H9 (cell line): ENCODE data around the gene HPSE. TPM values are rescaled to one million over a fixed set of nuclear protein-coding genes. Genes with fewer than 3 reads are reported as not detected.

Source experiments
- DNase-seq: peaks from one replicate; pipeline ENCODE4 v3.0.0-alpha.2; 2017
- H2AFZ ChIP-seq: one replicate; pipeline ENCODE4 v1.6.1; 2013; ENCODE audit warnings: mild to moderate bottlenecking, low read length, control low read depth, moderate library complexity
- H2AK5ac ChIP-seq: 2 replicates; pipeline ENCODE4 v1.6.1; 2013; ENCODE audit warnings: low read length, control low read depth, mixed read lengths; ENCODE audit not compliant: insufficient read length
- H2BK120ac ChIP-seq: one replicate; pipeline ENCODE4 v1.6.1; 2013; ENCODE audit warnings: low read depth, mild to moderate bottlenecking, low read length, control low read depth, inconsistent platforms; ENCODE audit not compliant: poor library complexity, severe bottlenecking
- H2BK12ac ChIP-seq: 2 replicates; pipeline ENCODE4 v1.6.1; 2013; ENCODE audit warnings: low read length, control low read depth, mixed read lengths, low read depth; ENCODE audit not compliant: insufficient read length
- H2BK15ac ChIP-seq: 2 replicates; pipeline ENCODE4 v1.6.1; 2013; ENCODE audit warnings: low read depth, low read length, control low read depth
- H2BK20ac ChIP-seq: one replicate; pipeline ENCODE4 v1.6.1; 2013; ENCODE audit warnings: low read depth, mild to moderate bottlenecking, low read length, control low read depth, inconsistent platforms; ENCODE audit not compliant: poor library complexity, severe bottlenecking
- H2BK5ac ChIP-seq: 2 replicates; pipeline ENCODE4 v1.6.1; 2013; ENCODE audit warnings: low read length, control low read depth, mixed read lengths; ENCODE audit not compliant: insufficient read length
- H3K14ac ChIP-seq: 2 replicates; pipeline ENCODE4 v1.6.1; 2013; ENCODE audit warnings: low read length, control low read depth; ENCODE audit not compliant: insufficient read depth
- H3K18ac ChIP-seq: 2 replicates; pipeline ENCODE4 v1.6.1; 2013; ENCODE audit warnings: low read depth, mild to moderate bottlenecking, mixed read lengths, low read length, control low read depth; ENCODE audit not compliant: insufficient read length
- H3K23ac ChIP-seq: 2 replicates; pipeline ENCODE4 v1.6.1; 2013; ENCODE audit warnings: low read length, control low read depth, mixed read lengths, low read depth; ENCODE audit not compliant: insufficient read length
- H3K23me2 ChIP-seq: 2 replicates; pipeline ENCODE4 v1.6.1; 2013; ENCODE audit warnings: low read depth, mild to moderate bottlenecking, mixed read lengths, low read length, control low read depth; ENCODE audit not compliant: insufficient read length, poor library complexity, severe bottlenecking
- H3K27ac ChIP-seq: 2 replicates; pipeline ENCODE4 v1.5.1; 2013; ENCODE audit warnings: low read length, control low read depth, mixed read lengths, low read depth; ENCODE audit not compliant: insufficient read length
- H3K27me3 ChIP-seq: 2 replicates; pipeline ENCODE4 v1.6.1; 2013; ENCODE audit warnings: low read length, control low read depth, inconsistent platforms; ENCODE audit not compliant: insufficient read depth
- H3K4ac ChIP-seq: 2 replicates; pipeline ENCODE4 v1.6.1; 2013; ENCODE audit warnings: low read depth, mild to moderate bottlenecking, control low read depth, inconsistent platforms, low read length, moderate library complexity
- H3K4me1 ChIP-seq: 2 replicates; pipeline ENCODE4 v1.6.1; 2013; ENCODE audit warnings: low read length, control low read depth, inconsistent platforms; ENCODE audit not compliant: insufficient read depth
- H3K4me2 ChIP-seq: 2 replicates; pipeline ENCODE4 v1.6.1; 2013; ENCODE audit warnings: low read length, control low read depth, mixed read lengths; ENCODE audit not compliant: insufficient read length, insufficient read depth
- H3K56ac ChIP-seq: 2 replicates; pipeline ENCODE4 v1.6.1; 2013; ENCODE audit warnings: low read depth, mild to moderate bottlenecking, mixed read lengths, low read length, control low read depth; ENCODE audit not compliant: insufficient read length
- H3K79me1 ChIP-seq: 2 replicates; pipeline ENCODE4 v1.6.1; 2013; ENCODE audit warnings: low read depth, mild to moderate bottlenecking, moderate library complexity, low read length, control low read depth, inconsistent platforms; ENCODE audit not compliant: insufficient read depth, poor library complexity, severe bottlenecking
- H3K79me2 ChIP-seq: 2 replicates; pipeline ENCODE4 v1.6.1; 2013; ENCODE audit warnings: low read length, control low read depth, inconsistent platforms; ENCODE audit not compliant: insufficient read depth
- H3K9ac ChIP-seq: 2 replicates; pipeline ENCODE4 v1.6.1; 2013; ENCODE audit warnings: low read length, control low read depth, mixed read lengths; ENCODE audit not compliant: insufficient read length; ENCODE audit errors: extremely low read depth
- H3K9me3 ChIP-seq: one replicate; pipeline ENCODE4 v1.6.1; 2013; ENCODE audit warnings: low read depth, low read length, inconsistent platforms; ENCODE audit not compliant: control insufficient read depth
- H3T11ph ChIP-seq: one replicate; pipeline ENCODE4 v1.6.1; 2013; ENCODE audit warnings: mild to moderate bottlenecking, low read length, control low read depth, inconsistent platforms
- H4K20me1 ChIP-seq: one replicate; pipeline ENCODE4 v1.6.1; 2013; ENCODE audit not compliant: control insufficient read depth, insufficient read length, insufficient read depth
- H4K5ac ChIP-seq: 2 replicates; pipeline ENCODE4 v1.6.1; 2013; ENCODE audit warnings: low read depth, mild to moderate bottlenecking, mixed read lengths, low read length, control low read depth; ENCODE audit not compliant: insufficient read length
- H4K8ac ChIP-seq: replicated peaks from 2 replicates; pipeline ENCODE4 v1.6.1; 2013; ENCODE audit warnings: low read length, control low read depth, mixed read lengths, low read depth; ENCODE audit not compliant: insufficient read length
- H4K91ac ChIP-seq: 2 replicates; pipeline ENCODE4 v1.6.1; 2013; ENCODE audit warnings: low read depth, mild to moderate bottlenecking, moderate library complexity, mixed read lengths, low read length, control low read depth; ENCODE audit not compliant: insufficient read length
- H3K27ac Mint-ChIP-seq, 3 experiments: 2 replicates in 2 of 3; 3 replicates in 1 of 3; pipeline ENCODE4 v1.8.0; 2020 to 2021; ENCODE audit warnings: mixed read lengths in 3 of 3, mild to moderate bottlenecking in 1 of 3, moderate library complexity in 1 of 3
- H3K27me3 Mint-ChIP-seq: 2 replicates; pipeline ENCODE4 v1.8.0; 2021; ENCODE audit warnings: low read depth, mild to moderate bottlenecking, moderate library complexity, mixed read lengths
- H3K36me3 Mint-ChIP-seq, 3 experiments: 2 replicates in 2 of 3; 3 replicates in 1 of 3; pipeline ENCODE4 v1.8.0; 2020 to 2021; ENCODE audit warnings: low read depth in 3 of 3, mixed read lengths in 3 of 3; ENCODE audit not compliant: insufficient read depth in 1 of 3
- H3K4me1 Mint-ChIP-seq, 2 experiments: 2 replicates each; pipeline ENCODE4 v1.8.0; 2020; ENCODE audit warnings: mixed read lengths in 2 of 2
- H3K4me3 Mint-ChIP-seq, 2 experiments: 2 replicates in 1 of 2; 3 replicates in 1 of 2; pipeline ENCODE4 v1.8.0; 2020 to 2021; ENCODE audit warnings: mild to moderate bottlenecking in 2 of 2, mixed read lengths in 2 of 2, moderate library complexity in 1 of 2
- H3K9me3 Mint-ChIP-seq, 2 experiments: 2 replicates in 1 of 2; 3 replicates in 1 of 2; pipeline ENCODE4 v1.8.0; 2020; ENCODE audit warnings: mild to moderate bottlenecking in 2 of 2, mixed read lengths in 2 of 2, moderate library complexity in 1 of 2
- CTCF ChIP-seq: fragments of 200-600 bp; sonication (generic); conservative IDR thresholded peaks from 3 replicates; pipeline ENCODE4 v1.8.0; 2021; ENCODE audit warnings: antibody characterized with exemption, mild to moderate bottlenecking
- WGBS: extraction: QIAGEN DNeasy Blood & Tissue Kit; methylation state at CpG from one replicate; pipeline ENCODE4 v1.1.7; 2013; ENCODE audit warnings: missing lambda C conversion rate, low lambda C conversion rate, mixed read lengths; ENCODE audit not compliant: insufficient read length; ENCODE audit errors: extremely low coverage; 5-methylcytosine and 5-hydroxymethylcytosine counted together
- total RNA-seq: library from RNA; stranded (reverse); gene quantifications from 2 replicates; pipeline ENCODE4 v1.2.1, GENCODE V29; 2021

Gene HPSE
- total RNA-seq, 1 experiment from 2014 or later = 2.0 TPM

GRCh38 chr4:83371936-83372335 lies 37.3 kb upstream of the HPSE start:
- H2BK20ac ChIP-seq = no peak overlapping the region

More at GRCh38 chr4:83371936-83372335, 37.3 kb upstream of the HPSE start:
- Histone ChIP-seq H2AK5ac (no peak overlapping the region), H3K23ac (no peak overlapping the region), H3K9me3 (no peaks in the 10 kb centered on the region), H4K8ac (no peak overlapping the region), H4K20me1 (no peaks in the 10 kb centered on the region), H3K79me2 (no peaks in the 10 kb centered on the region), H2BK120ac (no peak overlapping the region), H2AFZ (no peak overlapping the region), H2BK15ac (no peak overlapping the region), H3K9ac (no peak overlapping the region), H4K5ac (no peak overlapping the region), H4K91ac (no peak overlapping the region), H3K27me3 (no peaks in the 10 kb centered on the region), H3K18ac (no peak overlapping the region), H3K4me1 (no peaks in the 10 kb centered on the region), H3K4ac (no peak overlapping the region), H3K4me2 (no peak overlapping the region), H3T11ph (no peak overlapping the region), H3K23me2 (no peaks in the 10 kb centered on the region), H2BK12ac (no peak overlapping the region), H2BK5ac (no peak overlapping the region), H3K56ac (no peak overlapping the region), H3K27ac (no peak overlapping the region), H3K14ac (no peak overlapping the region), H3K79me1 (no peaks in the 10 kb centered on the region)
- Mint-ChIP-seq H3K4me3 (no peak overlapping the region), H3K9me3 (peaks cover 8 to 9% of the 10 kb centered on the region in 2 experiments), H3K27ac (no peak overlapping the region), H3K36me3 (peaks cover 0 to 5% (median 2%) of the 10 kb centered on the region in 3 experiments; a peak in 4 of 7 replicates), H3K27me3 (peaks cover 28% of the 10 kb centered on the region), H3K4me1 (no peaks in the 10 kb centered on the region)
- no peak for DNase-seq
- WGBS = no CpG with 5 or more reads among the region's 1 CpG
- TF ChIP-seq CTCF = no peak
